Measurements from ENCODE around the gene CCDC81.

The CCDC81 gene

GRCh38 chr11:86369668-86370067 lies 5.0 kb upstream of the CCDC81 start:
- H3K4me1 ChIP-seq (ENCODE audit: control insufficient read depth, insufficient read depth, low read length): no peaks in the 10 kb centered on the region
- H3K27me3 ChIP-seq (ENCODE audit: control insufficient read depth in 1 of 2, insufficient read depth in 2 of 2, low read length in 2 of 2): no peaks in the 10 kb centered on the region
- no peak overlapping the region for H3K27ac ChIP-seq (ENCODE audit: low read length)
- no peaks in the 10 kb centered on the region for H3K9me3 ChIP-seq (ENCODE audit: control insufficient read depth in 2 of 2, low read length in 2 of 2)
- no peak overlapping the region for H3K4me3 ChIP-seq (ENCODE audit: low read length in 2 of 2)
- no peaks in the 10 kb centered on the region for H3K36me3 ChIP-seq (ENCODE audit: control insufficient read depth in 2 of 2, insufficient read depth in 2 of 2, low read length in 2 of 2)
- H3K9ac ChIP-seq (ENCODE audit: low read length in 2 of 2): no peak overlapping the region

GRCh38 chr11:86370171-86370570 lies 4.5 kb upstream of the CCDC81 start:
- Histone ChIP-seq H3K27me3 (ENCODE audit: control insufficient read depth in 1 of 2, insufficient read depth in 2 of 2, low read length in 2 of 2) (no peaks in the 10 kb centered on the region), H3K27ac (ENCODE audit: low read length) (no peak overlapping the region), H3K4me3 (ENCODE audit: low read length in 2 of 2) (no peak overlapping the region), H3K9me3 (ENCODE audit: control insufficient read depth in 2 of 2, low read length in 2 of 2) (no peaks in the 10 kb centered on the region), H3K36me3 (ENCODE audit: control insufficient read depth in 2 of 2, insufficient read depth in 2 of 2, low read length in 2 of 2) (no peaks in the 10 kb centered on the region), H3K9ac (ENCODE audit: low read length in 2 of 2) (no peak overlapping the region), H3K4me1 (ENCODE audit: control insufficient read depth, insufficient read depth, low read length) (no peaks in the 10 kb centered on the region)

- Histone ChIP-seq H3K9me3 (ENCODE audit: control insufficient read depth in 2 of 2, low read length in 2 of 2) (no peaks in the 10 kb centered on the region), H3K27me3 (ENCODE audit: control insufficient read depth in 1 of 2, insufficient read depth in 2 of 2, low read length in 2 of 2) (no peaks in the 10 kb centered on the region), H3K36me3 (ENCODE audit: control insufficient read depth in 2 of 2, insufficient read depth in 2 of 2, low read length in 2 of 2) (no peaks in the 10 kb centered on the region), H3K27ac (ENCODE audit: low read length) (no peak overlapping the region), H3K4me1 (ENCODE audit: control insufficient read depth, insufficient read depth, low read length) (no peaks in the 10 kb centered on the region), H3K4me3 (ENCODE audit: low read length in 2 of 2) (no peak overlapping the region), H3K9ac (ENCODE audit: low read length in 2 of 2) (no peak overlapping the region)
These were observed 3.6 kb upstream of the CCDC81 start for GRCh38 chr11:86370922-86371594.

- Histone ChIP-seq H3K27ac (ENCODE audit: low read length) (no peak overlapping the region), H3K9me3 (ENCODE audit: control insufficient read depth in 2 of 2, low read length in 2 of 2) (no peaks in the 10 kb centered on the region), H3K9ac (ENCODE audit: low read length in 2 of 2) (no peak overlapping the region), H3K36me3 (ENCODE audit: control insufficient read depth in 2 of 2, insufficient read depth in 2 of 2, low read length in 2 of 2) (no peaks in the 10 kb centered on the region), H3K4me1 (ENCODE audit: control insufficient read depth, insufficient read depth, low read length) (no peaks in the 10 kb centered on the region), H3K4me3 (ENCODE audit: low read length in 2 of 2) (no peak overlapping the region), H3K27me3 (ENCODE audit: control insufficient read depth in 1 of 2, insufficient read depth in 2 of 2, low read length in 2 of 2) (no peaks in the 10 kb centered on the region)
These were observed 2.6 kb upstream of the CCDC81 start for GRCh38 chr11:86372041-86372440.

- no peak overlapping the region for H3K27ac ChIP-seq (ENCODE audit: low read length)
- no peak overlapping the region for H3K4me3 ChIP-seq (ENCODE audit: low read length in 2 of 2)
- H3K9me3 ChIP-seq (ENCODE audit: control insufficient read depth in 2 of 2, low read length in 2 of 2): no peaks in the 10 kb centered on the region
- H3K27me3 ChIP-seq (ENCODE audit: control insufficient read depth in 1 of 2, insufficient read depth in 2 of 2, low read length in 2 of 2): no peaks in the 10 kb centered on the region
- H3K9ac ChIP-seq (ENCODE audit: low read length in 2 of 2): no peak overlapping the region
- no peaks in the 10 kb centered on the region for H3K36me3 ChIP-seq (ENCODE audit: control insufficient read depth in 2 of 2, insufficient read depth in 2 of 2, low read length in 2 of 2)
- no peaks in the 10 kb centered on the region for H3K4me1 ChIP-seq (ENCODE audit: control insufficient read depth, insufficient read depth, low read length)
These were observed 2.1 kb upstream of the CCDC81 start for GRCh38 chr11:86372586-86372985.

GRCh38 chr11:86374069-86374468 lies 618 bp upstream of the CCDC81 start:
- Histone ChIP-seq H3K4me3 (ENCODE audit: low read length in 2 of 2) (peak overlapping the region in 1 of 2 donors; percentile 59), H3K4me1 (ENCODE audit: control insufficient read depth, insufficient read depth, low read length) (no peaks in the 10 kb centered on the region), H3K9me3 (ENCODE audit: control insufficient read depth in 2 of 2, low read length in 2 of 2) (no peaks in the 10 kb centered on the region), H3K27ac (ENCODE audit: low read length) (no peak overlapping the region), H3K36me3 (ENCODE audit: control insufficient read depth in 2 of 2, insufficient read depth in 2 of 2, low read length in 2 of 2) (no peaks in the 10 kb centered on the region), H3K27me3 (ENCODE audit: control insufficient read depth in 1 of 2, insufficient read depth in 2 of 2, low read length in 2 of 2) (no peaks in the 10 kb centered on the region), H3K9ac (ENCODE audit: low read length in 2 of 2) (no peak overlapping the region)

- Histone ChIP-seq H3K27me3 (ENCODE audit: control insufficient read depth in 1 of 2, insufficient read depth in 2 of 2, low read length in 2 of 2) (no peaks in the 10 kb centered on the region), H3K4me3 (ENCODE audit: low read length in 2 of 2) (no peak overlapping the region), H3K9me3 (ENCODE audit: control insufficient read depth in 2 of 2, low read length in 2 of 2) (no peaks in the 10 kb centered on the region)
These were observed 3.3 kb downstream of the CCDC81 start for GRCh38 chr11:86377972-86378371.

GRCh38 chr11:86380295-86381059 lies 5.8 kb downstream of the CCDC81 start:
- no peak overlapping the region for H3K9ac ChIP-seq (ENCODE audit: low read length in 2 of 2)
- no peaks in the 10 kb centered on the region for H3K9me3 ChIP-seq (ENCODE audit: control insufficient read depth in 2 of 2, low read length in 2 of 2)
- no peaks in the 10 kb centered on the region for H3K27me3 ChIP-seq (ENCODE audit: control insufficient read depth in 1 of 2, insufficient read depth in 2 of 2, low read length in 2 of 2)
- H3K36me3 ChIP-seq (ENCODE audit: control insufficient read depth in 2 of 2, insufficient read depth in 2 of 2, low read length in 2 of 2): no peaks in the 10 kb centered on the region
- H3K27ac ChIP-seq (ENCODE audit: low read length): no peak overlapping the region
- H3K4me3 ChIP-seq (ENCODE audit: low read length in 2 of 2): no peak overlapping the region
- H3K4me1 ChIP-seq (ENCODE audit: control insufficient read depth, insufficient read depth, low read length): no peaks in the 10 kb centered on the region

More at GRCh38 chr11:86377972-86378371, 3.3 kb downstream of the CCDC81 start:
- H3K27ac ChIP-seq (ENCODE audit: low read length): no peak overlapping the region
- H3K36me3 ChIP-seq (ENCODE audit: control insufficient read depth in 2 of 2, insufficient read depth in 2 of 2, low read length in 2 of 2): no peaks in the 10 kb centered on the region
- no peaks in the 10 kb centered on the region for H3K4me1 ChIP-seq (ENCODE audit: control insufficient read depth, insufficient read depth, low read length)
- H3K9ac ChIP-seq (ENCODE audit: low read length in 2 of 2): no peak overlapping the region

- H3K9me3 ChIP-seq (ENCODE audit: control insufficient read depth in 2 of 2, low read length in 2 of 2): no peaks in the 10 kb centered on the region
- no peaks in the 10 kb centered on the region for H3K27me3 ChIP-seq (ENCODE audit: control insufficient read depth in 1 of 2, insufficient read depth in 2 of 2, low read length in 2 of 2)
- no peak overlapping the region for H3K27ac ChIP-seq (ENCODE audit: low read length)
- H3K36me3 ChIP-seq (ENCODE audit: control insufficient read depth in 2 of 2, insufficient read depth in 2 of 2, low read length in 2 of 2): no peaks in the 10 kb centered on the region
- no peak overlapping the region for H3K9ac ChIP-seq (ENCODE audit: low read length in 2 of 2)
- no peak overlapping the region for H3K4me3 ChIP-seq (ENCODE audit: low read length in 2 of 2)
- no peaks in the 10 kb centered on the region for H3K4me1 ChIP-seq (ENCODE audit: control insufficient read depth, insufficient read depth, low read length)
These were observed 8.6 kb downstream of the CCDC81 start for GRCh38 chr11:86383041-86383955.

- Histone ChIP-seq H3K9me3 (ENCODE audit: control insufficient read depth in 2 of 2, low read length in 2 of 2) (no peaks in the 10 kb centered on the region), H3K9ac (ENCODE audit: low read length in 2 of 2) (no peak overlapping the region), H3K27me3 (ENCODE audit: control insufficient read depth in 1 of 2, insufficient read depth in 2 of 2, low read length in 2 of 2) (no peaks in the 10 kb centered on the region), H3K4me3 (ENCODE audit: low read length in 2 of 2) (no peak overlapping the region), H3K4me1 (ENCODE audit: control insufficient read depth, insufficient read depth, low read length) (no peaks in the 10 kb centered on the region), H3K27ac (ENCODE audit: low read length) (no peak overlapping the region), H3K36me3 (ENCODE audit: control insufficient read depth in 2 of 2, insufficient read depth in 2 of 2, low read length in 2 of 2) (no peaks in the 10 kb centered on the region)
These were observed 11.6 kb downstream of the CCDC81 start for GRCh38 chr11:86386283-86386682.

Data from stomach smooth muscle (tissue), 2 donors.